ENCODE data around the gene TBC1D8.

DNA sequence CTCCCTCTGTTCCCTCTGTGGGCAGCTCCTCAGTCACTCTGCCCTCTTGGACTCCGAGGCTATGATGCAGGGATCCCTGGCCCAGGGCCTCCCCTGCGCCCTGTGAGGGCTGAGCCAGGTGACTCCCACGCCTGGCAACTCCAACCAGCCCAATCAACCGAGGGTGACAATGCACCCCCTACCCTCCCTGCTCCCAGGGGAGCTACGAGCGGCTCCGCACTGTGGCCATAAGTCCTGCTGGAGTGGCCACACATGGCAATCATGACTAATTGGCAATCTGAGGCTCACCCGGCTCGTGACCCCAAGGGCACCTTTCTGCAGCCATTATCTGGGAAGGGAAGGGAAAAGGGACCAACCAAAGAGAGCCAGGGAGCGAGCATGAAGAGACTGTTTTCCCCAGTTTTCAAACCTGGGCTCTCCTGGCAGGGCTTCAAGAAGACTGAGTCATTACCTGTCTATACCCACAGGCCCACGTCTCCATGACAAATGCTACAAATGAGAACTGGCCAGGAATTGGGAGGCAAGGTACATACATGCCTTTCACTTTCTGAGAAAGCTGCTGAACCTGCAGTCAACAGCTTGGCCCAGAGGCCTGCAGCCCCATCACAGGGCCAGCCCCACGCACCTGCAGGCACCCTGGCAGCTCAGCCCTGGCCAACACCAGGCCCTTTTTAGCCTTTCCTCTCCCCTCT, 104.0 kb downstream of the TBC1D8 start:
- TF ChIP-seq CTCF (IDR thresholded peaks at IDR 0.05), result no peak
- no peak for TF ChIP-seq POLR2A (IDR thresholded peaks at IDR 0.05)

Measured in testis (tissue), 2 donors.